Raji (cell line): Measurements from ENCODE around the gene PFKFB3.

Source experiments
- POLR2A ChIP-seq: IDR thresholded peaks from 2 replicates; pipeline ENCODE4 v1.6.1; 2011; ENCODE audit warnings: low read depth, low read length, control low read depth; ENCODE audit not compliant: insufficient read depth

The PFKFB3 gene

GRCh38 chr10:6195376-6195775 is 7.4 kb upstream of the PFKFB3 start:
- TF ChIP-seq POLR2A = no peak

- TF ChIP-seq POLR2A = no peak
These were observed 6.9 kb upstream of the PFKFB3 start for GRCh38 chr10:6195846-6196245.

- no peak for TF ChIP-seq POLR2A
These were observed 5.4 kb upstream of the PFKFB3 start for GRCh38 chr10:6197321-6197720.

- no peak for TF ChIP-seq POLR2A
These were observed 4.6 kb upstream of the PFKFB3 start for GRCh38 chr10:6198171-6198570.

GRCh38 chr10:6199131-6199733 is 3.5 kb upstream of the PFKFB3 start:
- TF ChIP-seq POLR2A = no peak

GRCh38 chr10:6200440-6200733 is 2.3 kb upstream of the PFKFB3 start:
- TF ChIP-seq POLR2A = no peak

- no peak; the same call in none of the 2 replicates for TF ChIP-seq POLR2A
These were observed 1.8 kb upstream of the PFKFB3 start for GRCh38 chr10:6200734-6201515.

- peak; percentile 66 for TF ChIP-seq POLR2A
These were observed 1.2 kb upstream of the PFKFB3 start for GRCh38 chr10:6201516-6201975.

GRCh38 chr10:6202098-6202683 is 541 bp upstream of the PFKFB3 start:
- TF ChIP-seq POLR2A = no peak

- TF ChIP-seq POLR2A = no peak; the same call in 1 of the 2 replicates
These were observed 765 bp downstream of the PFKFB3 start for GRCh38 chr10:6203331-6204062.

GRCh38 chr10:6204063-6204340 is 1.3 kb downstream of the PFKFB3 start:
- no peak for TF ChIP-seq POLR2A

- no peak for TF ChIP-seq POLR2A
These were observed 1.8 kb downstream of the PFKFB3 start for GRCh38 chr10:6204341-6205191.

- no peak for TF ChIP-seq POLR2A
These were observed 4.9 kb downstream of the PFKFB3 start for GRCh38 chr10:6207658-6208057.

- no peak for TF ChIP-seq POLR2A
These were observed 6.1 kb downstream of the PFKFB3 start for GRCh38 chr10:6208799-6209235.

GRCh38 chr10:6211341-6211670 is 8.6 kb downstream of the PFKFB3 start:
- TF ChIP-seq POLR2A = no peak
